AG09319 (cell line): ENCODE results near the gene CDH16.

Source experiments
- DNase-seq: peaks from one replicate; pipeline ENCODE4 v3.0.0-alpha.2; 2010; ENCODE audit warnings: low read depth; ENCODE audit errors: extremely low read depth
- TF ChIP-seq, protein P1 (sequence below): IDR thresholded peaks from 2 replicates; pipeline ENCODE4 v1.5.1; 2011; ENCODE audit warnings: low read depth, mild to moderate bottlenecking, inconsistent platforms, low read length, moderate library complexity

CDH16 gene

DNA sequence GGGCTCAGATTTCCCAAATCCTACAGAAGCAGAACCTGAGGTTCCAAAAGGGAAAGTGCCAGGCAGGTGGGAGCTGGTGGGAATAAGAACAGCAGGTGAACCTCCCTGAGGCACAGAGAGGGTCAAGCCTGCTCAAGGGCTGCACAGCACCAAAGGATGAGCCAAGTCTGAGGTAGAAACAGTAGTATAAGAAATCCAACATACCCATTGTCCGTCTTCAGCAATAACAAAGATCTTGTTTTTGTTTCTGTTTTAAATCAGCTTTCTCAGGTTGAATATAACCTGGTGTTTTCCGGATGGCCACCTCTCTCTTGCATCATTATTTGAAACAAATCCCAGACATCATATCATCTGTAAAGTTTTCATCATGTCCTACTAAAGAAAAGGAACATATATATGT, 31.8 kb upstream of the CDH16 start:
- DNase-seq, result no peak
- TF ChIP-seq, protein P1, sequence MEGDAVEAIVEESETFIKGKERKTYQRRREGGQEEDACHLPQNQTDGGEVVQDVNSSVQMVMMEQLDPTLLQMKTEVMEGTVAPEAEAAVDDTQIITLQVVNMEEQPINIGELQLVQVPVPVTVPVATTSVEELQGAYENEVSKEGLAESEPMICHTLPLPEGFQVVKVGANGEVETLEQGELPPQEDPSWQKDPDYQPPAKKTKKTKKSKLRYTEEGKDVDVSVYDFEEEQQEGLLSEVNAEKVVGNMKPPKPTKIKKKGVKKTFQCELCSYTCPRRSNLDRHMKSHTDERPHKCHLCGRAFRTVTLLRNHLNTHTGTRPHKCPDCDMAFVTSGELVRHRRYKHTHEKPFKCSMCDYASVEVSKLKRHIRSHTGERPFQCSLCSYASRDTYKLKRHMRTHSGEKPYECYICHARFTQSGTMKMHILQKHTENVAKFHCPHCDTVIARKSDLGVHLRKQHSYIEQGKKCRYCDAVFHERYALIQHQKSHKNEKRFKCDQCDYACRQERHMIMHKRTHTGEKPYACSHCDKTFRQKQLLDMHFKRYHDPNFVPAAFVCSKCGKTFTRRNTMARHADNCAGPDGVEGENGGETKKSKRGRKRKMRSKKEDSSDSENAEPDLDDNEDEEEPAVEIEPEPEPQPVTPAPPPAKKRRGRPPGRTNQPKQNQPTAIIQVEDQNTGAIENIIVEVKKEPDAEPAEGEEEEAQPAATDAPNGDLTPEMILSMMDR, result no peak

DNA sequence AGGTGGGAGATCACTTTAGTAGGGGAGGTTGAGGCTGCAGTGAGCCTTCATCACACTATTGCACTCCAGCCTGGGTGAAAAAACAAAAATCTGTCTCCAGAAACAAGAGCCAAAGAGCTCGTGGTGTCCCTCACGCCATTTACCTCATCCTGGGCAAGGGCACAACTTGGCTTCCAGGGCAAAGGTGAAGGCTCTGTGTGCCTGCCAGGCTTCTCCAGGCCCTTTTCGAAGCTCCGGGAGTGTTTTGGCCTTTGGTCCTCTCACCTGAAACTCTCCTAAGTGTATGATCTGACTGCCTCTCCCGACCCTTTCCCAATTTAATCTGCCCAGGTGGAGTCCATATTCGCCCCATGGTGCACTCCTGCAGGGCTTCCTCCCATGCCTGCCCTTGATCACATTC, 30.8 kb upstream of the CDH16 start:
- TF ChIP-seq, protein P1, result no peak

DNA sequence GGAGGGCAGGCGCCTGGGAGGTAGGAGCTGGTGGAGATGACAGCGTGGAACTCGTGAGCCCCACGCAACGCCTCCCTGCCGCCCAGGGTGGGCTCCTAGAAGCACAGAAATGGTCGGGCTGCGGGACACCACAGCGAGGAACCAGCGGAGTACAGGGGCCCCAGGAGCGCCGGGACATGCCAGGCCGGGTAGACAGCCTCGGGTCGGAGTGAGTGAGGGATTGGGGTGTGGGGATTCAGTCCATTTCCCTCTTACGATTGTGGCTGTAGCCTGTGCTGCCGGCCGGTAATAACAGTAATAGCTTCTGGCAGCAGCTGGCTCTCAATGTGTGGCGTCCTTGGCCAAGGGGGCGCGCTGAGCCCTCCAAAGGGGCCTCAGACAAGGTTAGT, 30.1 kb upstream of the CDH16 start:
- no peak for DNase-seq
- TF ChIP-seq, protein P1, result no peak

More for the DNA sequence above, 30.8 kb upstream of the CDH16 start:
- DNase-seq, result no peak

DNA sequence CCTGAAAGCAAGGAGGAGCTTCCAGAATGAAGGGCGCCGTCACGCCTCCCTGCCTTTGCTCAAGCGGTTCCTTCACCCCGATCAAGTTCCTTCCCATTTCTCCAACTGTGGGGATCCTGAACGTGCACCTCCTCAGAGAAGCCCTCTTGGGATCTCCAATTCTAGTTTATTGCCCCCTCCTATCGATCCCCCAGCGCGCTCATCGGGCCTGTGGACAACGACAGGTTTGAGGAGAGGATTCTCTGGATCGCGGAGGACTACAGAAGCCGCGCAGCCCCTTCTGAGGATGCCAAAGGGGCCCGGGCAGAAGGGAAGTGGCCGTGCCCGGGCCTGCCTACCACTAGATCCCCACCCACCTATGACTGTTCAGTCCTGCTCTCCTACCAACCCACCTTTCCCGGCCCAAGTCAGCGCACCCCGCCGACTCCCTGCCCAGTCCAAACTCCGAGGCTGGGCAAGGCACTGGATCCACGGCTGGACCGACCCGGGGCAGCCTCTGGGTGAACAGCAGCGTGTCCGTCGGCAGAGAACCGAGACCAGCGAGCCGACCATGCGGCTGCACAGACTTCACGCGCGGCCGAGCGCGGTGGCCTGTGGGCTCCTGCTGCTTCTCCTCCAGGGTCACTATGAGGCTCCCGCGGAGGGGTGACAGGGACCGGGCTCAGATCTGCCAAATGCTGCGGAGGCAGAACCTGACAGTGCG, 29.6 kb upstream of the CDH16 start:
- TF ChIP-seq, protein P1, result no peak
- DNase-seq, result no peak

DNA sequence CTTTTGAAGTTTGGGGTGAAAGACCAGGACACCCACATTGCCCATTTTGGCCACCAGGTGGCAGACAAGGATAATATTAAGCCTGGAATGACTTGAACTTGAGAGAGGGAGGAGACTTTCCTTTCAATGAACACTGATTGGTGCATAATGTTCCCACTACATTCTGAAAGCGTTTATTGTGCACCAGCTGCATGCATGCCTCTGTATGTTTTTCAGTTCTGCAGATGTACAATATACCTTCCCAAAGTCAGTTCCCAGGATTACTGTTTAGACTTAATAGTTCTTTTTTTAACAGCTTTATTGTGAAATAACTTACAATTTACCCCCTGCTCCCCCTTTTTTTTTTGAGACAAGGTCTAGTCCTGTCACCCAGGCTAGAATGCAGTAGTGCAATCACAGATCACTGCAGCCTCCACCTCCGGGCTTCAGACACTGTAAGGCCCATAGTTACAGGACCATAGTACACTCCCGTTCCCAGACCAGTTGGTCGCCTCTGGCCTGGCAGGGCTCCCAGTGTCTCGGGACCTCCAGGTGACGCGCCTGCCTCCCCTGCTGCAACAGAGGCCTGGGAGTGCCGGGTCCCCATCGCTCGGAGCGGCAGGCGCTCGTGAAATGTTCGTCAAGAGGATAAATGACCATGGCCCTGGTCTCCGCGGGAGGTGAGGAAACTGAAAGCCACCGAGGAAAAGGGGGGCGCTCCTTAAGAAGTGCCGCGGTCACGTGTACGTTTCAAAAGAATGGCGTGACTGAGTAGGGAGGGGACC, 28.8 kb upstream of the CDH16 start:
- TF ChIP-seq, protein P1, result peak; percentile 84
- DNase-seq, result peak; percentile 57

DNA sequence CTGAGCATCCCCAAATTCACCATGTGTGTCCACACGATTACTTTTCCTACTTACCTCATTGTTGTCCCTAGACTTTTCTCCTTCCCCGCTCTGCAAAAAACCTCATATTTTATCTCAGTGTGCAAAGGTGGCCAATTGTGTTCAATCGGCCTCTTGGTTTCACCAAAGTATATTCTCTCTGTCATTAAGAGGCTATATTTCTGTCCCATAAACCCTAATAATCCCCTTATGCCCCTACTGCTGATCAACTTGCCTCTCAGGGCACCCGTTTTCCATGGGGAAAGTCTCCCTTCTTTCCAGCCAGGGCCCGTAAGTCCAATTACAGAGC, 28.3 kb upstream of the CDH16 start:
- no peak for DNase-seq
- TF ChIP-seq, protein P1, result no peak

DNA sequence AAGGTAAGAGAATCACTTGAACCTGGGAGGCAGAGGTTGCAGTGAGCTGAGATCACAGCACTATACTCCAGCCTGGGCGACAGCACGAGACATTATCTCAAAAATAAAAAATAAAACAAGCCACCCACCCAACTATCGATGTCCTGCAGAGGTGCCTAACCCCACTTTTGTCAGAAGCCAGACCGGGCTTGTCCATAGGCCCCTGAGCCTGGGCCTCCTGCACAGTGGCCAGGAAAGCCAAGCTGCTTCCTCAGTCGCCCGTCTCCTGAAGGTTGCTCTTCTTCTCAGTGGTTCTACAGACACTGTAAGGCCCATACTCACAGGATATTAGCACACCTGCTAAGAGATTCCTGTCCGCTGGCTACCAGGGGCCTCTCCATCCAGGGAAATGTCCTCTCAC, 27.9 kb upstream of the CDH16 start:
- DNase-seq, result no peak
- TF ChIP-seq, protein P1, result no peak
